SW 1271 (cell line): Measurements from ENCODE around the gene HRG.
"Not testable (repeated sequence)": the region's sequence is repeated elsewhere in the genome, so short reads cannot be mapped to it uniquely, and the experiment has no call there.

Experiments
- DNase-seq, 2 experiments: peaks; one replicate each; lab custom pipeline; 2025; lab: John Stamatoyannopoulos, UW

The HRG gene

DNA sequence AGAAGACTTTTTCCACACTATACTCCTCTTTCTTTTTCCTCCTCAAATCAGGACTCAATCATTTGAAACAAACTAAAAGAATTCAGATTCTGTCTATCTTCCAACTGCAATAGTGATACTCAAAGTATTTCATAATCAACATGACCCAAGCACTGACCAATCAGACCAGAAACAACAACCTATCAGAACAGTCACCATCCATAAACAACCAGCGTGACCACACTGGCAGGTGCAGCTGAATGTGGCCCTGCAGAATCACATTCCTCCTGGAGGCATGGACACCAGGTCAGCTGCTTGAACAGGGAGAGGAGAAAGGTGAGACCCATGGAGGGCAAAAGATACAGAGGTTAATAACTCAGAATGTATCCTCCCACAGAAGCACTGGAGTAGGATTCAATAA lies 13.3 kb downstream of the HRG start:
- DNase-seq = no peak

DNA sequence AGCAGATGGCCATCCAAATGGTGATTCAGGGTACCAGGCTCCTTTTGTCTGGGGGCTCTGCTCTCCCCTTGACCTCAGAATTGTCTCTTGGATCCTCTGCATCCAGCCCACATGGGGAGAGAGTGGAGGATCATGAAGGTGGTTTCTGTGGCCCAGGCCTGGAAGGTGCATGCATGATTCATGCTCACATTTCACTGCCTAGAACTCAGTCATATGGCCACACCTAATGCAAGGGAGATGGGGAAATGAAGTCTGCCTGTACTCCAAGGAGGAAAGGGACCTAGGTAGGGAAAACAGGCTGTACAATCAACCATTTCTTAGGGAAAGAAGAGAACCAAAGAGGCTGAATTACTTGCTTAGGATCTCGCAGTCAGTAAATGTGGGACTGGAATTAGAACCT lies 15.1 kb downstream of the HRG start:
- no peak for DNase-seq

DNA sequence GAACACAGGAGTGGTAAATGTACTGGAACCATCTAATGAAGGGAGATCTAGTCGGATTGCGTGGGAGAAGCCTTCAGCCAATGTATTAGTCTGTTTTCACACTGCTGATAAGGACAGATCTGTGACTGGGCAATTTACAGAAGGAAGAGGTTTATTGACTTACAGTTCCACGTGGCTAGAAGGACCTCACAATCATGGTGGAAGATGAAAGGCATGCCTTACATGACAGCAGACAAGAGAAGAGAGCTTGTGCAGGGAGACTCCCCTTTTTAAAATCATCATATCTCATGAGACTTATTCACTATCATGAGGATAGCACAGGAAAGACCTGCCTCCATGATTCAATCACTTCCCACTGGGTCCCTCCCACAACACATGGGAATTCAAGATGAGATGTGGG lies 17.0 kb downstream of the HRG start:
- DNase-seq = no peak

DNA sequence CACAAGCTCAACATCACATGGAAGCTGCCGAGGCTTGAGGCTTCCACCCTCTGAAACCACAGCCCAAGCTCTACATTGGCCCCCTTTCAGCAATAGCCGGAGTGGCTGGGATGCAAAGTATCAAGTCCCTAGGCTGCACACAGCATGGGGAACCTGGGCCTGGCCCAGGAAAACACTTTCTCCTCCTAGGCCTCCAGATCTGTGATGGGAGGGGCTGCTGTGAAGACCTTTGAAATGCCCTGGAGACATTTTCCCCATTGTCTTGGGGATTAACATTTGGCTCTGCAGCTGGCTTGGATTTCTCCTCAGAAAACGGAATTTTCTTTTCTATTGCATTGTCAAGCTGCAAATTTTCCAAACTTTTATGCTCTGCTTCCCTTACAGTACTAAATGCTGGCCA lies 18.2 kb downstream of the HRG start:
- no peak for DNase-seq

DNA sequence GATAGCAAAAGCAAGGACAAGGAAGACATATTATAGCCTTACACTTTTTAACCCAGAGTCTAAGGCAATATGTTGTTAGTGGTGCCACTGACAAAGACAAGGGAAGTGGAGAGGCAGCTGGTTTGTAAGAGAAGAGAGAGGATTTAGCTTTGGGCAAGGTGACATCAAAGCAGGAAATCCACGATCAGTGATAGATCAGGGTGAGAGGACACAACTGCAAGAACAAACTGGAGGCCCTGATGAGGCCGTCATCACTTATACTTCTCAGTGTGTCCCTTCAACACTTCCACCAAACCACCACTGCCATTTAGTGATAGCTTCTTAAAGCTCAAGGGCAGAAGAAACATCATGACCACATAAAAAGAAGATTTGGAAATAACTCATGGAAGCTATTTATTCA lies 20.7 kb downstream of the HRG start:
- not testable (repeated sequence) for DNase-seq

DNA sequence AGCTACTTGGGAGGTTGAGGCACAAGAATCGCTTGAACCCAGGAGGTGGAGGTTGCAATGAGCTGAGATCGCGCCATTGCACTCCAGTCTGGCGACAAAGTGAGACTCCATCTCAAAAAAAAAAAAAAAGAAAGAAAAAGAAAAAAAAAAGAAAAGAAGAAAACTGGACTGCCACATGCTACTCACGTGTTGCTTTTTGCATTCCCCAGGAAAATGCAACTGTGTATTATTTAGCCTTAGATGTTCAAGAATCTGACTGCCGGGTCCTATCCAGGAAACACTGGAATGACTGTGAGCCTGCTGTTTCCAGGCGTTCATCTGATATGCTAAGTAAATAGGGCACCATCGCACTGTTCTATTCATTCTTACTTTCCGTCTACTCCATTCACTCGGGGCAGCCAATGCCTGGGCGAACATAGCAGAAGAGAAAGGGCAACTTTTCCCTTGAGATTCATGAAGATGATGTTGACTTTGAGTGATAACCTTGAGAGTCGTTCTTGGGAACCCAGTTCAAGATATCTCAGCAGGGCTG lies 21.4 kb downstream of the HRG start:
- no peak for DNase-seq

DNA sequence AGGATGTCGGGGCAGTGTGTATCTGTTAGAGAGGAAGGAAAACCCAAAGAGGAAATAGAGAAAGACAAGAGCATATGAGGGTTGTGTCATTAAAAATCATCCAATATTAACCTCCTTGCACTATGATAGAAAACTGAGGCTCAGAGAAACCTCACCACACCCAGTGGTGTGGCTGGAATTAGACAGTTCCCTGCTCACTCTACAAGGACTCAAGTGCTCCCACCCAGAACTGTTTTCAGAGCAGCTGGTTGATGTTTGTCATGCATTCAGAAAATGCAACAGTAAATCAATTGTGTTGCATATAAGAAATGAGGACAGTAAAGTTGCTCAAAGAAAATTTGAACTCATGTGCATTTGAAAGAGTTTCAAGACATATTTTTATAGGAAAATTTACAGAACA lies 24.5 kb downstream of the HRG start:
- not testable (repeated sequence) for DNase-seq

DNA sequence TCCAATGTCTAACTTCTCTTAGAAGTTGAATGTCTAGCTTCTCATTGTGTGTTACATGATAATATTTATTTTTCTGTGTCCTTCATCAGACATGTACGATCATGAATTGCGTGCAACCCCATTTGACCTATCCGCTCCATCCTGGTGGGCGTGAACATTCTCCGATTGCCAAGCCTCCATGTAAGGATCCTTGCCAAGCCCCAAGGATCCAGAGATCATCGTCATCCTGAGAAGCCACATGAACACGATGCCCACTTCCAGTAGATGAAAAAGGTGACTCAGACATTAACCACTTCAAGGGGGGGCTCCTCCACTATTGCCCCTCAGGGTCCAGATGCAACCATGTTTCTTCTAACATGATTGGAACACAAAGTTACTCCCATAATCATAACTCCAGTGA lies 25.9 kb downstream of the HRG start:
- no peak for DNase-seq

DNA sequence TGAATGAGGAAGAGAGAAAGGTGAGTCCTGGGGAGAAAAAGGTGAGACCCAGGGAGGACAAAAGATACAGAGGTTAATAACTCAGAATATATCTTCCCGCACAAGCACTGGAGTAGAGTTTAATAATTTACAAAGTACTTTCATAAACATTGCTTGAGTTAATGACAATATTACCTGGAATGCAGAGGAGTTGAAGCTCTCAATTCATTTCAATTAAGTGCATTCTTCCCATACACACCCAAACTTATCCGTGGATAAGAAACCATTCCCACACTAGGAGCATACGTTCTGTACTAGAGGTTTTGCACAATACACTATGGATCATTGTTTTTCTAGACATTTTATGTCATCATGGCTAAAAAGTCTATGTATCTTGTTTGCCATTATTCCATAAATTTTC lies 28.0 kb downstream of the HRG start:
- no peak for DNase-seq

DNA sequence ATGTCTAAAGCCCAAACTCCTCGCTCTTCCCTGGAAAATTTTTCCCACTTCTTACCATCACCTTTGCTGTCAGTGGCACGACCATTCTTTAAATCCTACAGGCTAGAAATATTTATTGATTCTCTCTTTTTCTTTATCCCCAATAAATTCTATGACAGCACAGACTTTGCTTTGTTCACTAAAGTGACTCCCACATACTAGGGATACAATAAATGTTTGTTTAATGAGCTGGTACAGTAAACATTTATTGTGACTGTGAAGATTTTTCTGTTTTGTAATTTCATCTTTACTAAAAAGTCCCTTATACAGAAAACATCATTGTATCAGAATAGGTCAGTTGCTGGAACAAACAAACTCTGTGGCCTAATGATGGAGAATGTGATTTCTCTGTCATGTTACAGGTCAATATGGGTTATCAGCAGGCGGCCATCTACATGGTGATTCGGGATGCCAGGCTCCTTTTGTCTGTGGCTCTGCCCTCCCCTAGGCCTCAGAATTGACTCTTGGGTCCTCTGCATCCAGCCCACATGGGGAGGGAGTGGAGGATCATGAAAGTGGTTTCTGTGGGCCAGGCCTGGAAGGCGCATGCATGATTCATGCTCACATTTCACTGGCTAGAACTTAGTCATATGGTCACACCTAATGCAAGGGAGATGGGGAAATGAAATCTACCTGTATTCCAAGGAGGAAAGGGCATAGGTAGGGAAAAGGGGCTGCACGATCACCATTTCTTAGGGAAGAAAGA lies 28.6 kb downstream of the HRG start:
- DNase-seq = no peak

DNA sequence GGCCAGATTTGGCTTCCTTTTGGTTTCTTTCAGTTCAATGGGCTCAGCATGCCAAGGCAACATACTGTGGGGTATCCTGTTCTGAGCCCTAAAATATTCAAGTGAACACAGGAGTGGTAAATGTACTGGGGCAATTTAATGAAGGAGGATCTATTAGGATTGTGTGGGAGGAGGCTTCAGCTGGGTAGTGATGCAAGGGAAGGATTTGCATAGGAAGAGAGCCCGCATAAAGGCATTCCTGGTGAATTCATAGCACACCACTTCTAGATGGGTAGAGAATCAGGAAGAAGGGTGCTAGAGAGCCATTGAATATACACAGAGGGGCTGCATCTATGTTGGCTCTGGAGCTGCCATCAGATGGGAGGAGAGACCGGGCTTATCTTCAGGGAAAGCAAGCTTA lies 30.7 kb downstream of the HRG start:
- no peak for DNase-seq

DNA sequence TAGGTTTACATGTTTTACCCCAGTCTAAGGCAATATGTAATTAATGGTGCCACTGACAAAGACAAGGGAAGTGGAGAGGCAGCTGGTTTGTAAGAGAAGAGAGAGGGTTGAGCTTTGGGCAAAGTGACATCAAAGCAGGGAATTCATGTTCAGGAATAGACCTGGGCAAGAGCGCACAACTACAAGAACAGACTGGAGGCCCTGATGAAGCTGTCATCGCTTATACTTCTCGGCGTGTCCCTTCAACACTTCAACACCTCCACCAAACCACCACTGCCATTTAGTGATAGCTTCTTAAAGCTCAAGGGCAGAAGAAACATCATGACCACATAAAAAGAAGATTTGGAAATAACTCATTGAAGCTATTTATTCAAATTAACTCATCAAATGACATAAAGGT lies 31.7 kb downstream of the HRG start:
- no peak for DNase-seq

DNA sequence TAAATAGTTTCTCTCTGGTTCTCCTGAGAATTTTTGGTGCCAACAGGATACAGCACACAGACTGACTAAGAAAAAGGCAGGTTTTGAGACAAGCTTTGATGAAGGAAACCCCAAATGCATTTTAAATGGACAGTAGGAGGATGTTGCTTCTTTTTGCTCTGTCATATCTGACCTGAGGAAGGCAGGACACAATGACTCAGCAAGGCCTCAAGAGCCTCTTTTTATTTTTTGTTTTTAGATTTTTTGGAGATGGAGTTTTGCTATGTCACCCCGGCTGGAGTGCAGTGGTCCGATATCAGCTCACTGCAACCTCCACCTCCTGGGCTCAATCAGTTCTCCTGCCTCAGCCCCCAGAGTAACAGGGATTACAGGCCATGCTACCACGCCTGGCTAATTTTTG lies 34.5 kb downstream of the HRG start:
- no peak for DNase-seq

DNA sequence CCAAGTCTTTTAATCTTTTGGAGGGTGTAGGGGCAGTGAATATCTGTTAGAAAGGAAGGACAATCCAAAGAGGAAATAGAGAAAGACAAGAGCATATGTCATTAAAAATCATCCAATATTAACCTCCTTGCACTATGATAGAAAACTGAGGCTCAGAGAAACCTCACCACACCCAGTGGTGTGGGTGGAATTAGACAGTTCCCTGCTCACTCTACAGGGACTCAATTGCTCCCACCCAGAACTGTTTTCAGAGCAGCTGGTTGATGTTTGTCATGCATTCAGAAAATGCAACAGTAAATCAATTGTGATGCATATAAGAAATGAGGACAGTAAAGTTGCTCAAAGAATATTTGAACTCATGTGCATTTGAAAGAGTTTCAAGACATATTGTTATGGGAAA lies 36.6 kb downstream of the HRG start:
- not testable (repeated sequence) for DNase-seq

DNA sequence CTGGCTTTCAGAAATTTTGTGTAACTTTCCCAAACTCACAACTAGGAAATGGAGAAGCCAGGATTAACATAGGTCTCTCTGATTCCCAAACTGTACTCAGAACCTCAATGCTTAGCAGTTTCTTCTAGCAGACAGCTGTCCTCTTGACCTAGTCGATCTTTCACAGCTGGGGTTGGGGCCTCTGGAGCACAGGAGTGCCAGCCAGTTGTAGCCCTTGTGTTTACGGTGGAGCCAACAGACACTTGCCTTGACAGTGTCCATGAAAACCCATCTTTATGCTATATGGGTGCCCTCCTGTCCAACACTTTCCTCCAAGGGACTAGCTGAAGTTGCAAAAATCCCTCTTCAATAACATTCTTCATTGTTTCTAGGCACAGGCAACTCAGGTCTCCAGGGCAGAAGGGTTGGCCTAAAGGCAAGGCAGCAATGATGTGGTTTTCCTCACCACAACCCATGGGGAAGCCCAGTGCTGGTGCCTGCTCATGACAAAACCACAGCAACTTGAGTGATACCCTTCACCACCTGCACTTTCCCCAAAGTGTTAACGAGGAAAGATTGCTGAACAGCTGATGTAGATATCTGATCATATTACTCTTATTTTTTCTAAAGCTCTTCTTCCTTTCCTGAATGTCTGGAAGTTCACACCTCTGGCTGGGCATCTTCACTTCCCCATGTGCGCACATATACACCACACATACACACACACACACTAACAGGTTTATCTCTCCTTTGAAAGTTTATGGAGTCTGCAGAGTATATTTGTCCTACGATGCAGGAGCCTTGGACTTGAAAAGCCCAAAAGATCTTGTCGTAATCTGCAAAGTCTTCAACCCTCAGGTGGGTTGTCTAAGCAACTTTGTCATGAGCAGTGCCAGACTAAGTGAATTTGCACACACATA lies 40.3 kb downstream of the HRG start:
- DNase-seq = no peak

DNA sequence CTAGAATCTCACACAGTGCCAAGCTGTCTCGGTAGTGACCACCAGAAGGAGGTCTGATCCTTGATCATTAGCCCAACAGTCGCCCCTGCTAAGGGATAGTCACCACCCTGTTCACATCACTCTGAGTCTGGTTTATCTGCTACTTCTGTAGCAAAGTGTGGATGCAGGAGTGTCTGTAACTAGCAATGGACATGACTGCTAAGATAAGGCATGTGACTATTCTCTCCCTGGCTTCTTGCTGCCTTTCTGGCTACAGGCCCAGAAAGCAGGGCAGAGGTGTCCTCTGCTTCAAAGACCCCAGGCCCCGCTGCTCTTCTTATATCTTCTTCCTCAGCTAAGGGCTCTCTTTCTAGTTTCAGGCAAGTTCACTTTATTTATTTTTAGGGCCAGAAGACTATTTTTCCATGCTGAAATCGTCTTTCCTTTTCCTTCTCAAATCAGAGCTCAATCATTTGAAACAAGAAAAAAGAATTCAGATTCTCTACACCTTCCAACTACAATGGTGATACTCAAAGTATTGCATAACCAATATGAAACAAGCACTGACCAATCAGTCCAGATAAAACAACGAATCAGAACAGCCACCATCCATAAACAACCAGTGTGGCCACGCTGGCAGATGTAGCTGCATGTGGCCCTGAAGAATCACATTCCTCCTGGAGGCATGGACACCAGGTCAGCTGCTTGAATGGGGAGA lies 43.3 kb downstream of the HRG start:
- DNase-seq = no peak

DNA sequence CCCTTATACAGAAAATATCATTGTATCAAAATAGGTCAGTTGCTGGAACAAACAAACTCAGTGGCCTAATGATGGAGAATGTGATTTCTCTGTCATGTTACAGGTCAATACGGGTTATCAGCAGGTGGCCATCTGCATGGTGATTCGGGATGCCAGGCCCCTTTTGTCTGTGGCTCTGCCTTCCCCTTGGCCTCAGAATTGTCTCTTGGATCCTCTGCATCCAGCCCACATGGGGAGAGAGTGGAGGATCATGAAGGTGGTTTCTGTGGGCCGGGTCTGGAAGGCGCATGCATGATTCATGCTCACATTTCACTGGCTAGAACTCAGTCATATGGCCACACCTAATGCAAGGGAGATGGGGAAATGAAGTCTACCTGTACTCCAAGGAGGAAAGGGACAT lies 44.9 kb downstream of the HRG start:
- DNase-seq = not testable (repeated sequence)

DNA sequence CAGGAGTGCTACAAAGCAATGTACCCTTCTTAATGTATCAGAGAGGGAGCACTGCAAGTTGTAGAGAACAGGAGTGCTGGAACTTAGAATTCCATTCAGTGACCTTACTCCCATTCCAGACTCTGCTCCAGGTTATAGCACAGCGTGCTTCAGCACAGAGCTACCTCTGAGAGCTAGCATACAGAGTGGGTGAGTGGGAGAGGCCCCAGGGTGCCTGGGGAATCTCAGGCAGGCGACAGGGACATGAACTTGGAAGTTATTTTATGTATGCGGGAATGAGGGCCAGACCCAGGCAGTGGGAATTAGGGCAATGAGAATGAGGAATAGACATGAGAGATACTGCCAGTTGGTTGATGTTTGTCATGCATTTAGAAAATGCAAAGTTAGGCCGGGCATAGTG lies 47.7 kb downstream of the HRG start:
- DNase-seq = no peak

DNA sequence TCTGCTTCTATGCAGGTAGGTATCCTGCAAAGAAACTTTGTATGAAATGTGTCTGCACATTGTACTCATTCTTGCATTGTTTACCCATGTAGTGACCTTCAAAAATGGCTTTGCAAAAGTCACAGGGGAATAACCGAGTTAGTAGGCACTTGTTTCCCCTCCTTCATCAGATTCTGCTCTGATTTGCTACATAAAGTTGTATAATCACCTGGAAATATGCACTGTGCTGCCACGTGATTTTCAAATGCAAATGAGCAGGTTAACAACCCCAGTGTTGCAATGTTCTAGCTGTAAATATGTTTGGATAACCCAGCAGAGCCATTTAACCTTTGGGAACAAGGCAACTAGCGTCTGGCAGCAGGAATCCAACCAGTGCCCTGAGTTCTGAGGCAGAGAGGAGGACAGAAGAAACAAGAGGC lies 51.2 kb downstream of the HRG start, which contains the start of gene KNG1:
Gene KNG1 (plus strand): TSS at position 321 of the 419 bp plus-strand sequence. CDS start 184 bp downstream, outside the sequence.
- DNase-seq = no peak

DNA sequence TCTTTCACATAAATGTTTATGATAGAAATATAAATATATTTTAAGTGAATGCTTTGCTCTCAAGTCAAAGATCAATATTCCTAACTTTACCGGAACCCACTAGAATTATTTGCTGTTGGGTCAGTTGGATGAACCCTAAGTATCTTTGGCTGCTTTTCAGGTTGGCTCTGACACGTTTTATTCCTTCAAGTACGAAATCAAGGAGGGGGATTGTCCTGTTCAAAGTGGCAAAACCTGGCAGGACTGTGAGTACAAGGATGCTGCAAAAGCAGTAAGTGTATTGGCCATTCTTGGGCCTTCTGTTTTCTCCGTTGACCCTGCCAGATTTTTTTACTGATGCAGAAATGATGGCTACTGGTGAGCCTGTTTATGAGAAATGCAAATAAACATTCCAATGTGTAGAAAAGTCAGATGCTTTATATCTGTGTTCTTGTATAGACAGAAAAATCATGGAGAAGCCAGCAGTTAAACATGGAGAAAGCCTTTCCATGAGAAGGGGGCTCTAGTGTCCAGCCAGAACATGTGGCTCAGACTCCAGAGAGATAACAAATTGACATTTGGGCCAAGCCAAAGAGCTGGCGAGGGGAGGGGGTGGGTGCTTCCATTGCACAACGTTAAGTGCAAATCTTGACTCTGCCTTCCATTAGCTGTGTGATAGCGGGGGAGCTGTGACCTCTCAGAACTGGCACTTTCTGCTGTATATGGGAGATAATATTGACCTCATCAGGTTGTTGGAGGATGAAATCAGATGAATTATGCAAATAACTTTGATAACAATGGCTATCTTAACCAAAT lies 54.3 kb downstream of the HRG start:
- no peak for DNase-seq

DNA sequence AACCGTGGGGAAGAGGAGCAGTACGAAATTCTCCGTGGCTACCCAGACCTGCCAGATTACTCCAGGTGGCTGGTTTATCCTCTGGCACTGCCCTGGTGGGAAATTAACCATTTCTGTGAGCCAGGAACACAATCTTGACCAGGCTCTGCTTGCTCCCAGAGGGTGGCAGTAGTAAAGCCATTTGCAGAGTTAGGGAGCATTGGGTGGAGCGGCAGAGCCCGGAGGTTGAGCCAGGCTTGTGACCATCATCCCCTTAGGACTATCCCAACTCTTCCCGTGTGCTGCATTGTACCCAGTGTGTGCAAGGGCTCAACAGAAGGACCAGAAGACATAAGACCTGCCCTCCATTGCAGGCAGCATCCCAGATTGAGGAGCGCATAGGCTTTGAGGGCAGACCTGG lies 56.6 kb downstream of the HRG start:
- no peak for DNase-seq

DNA sequence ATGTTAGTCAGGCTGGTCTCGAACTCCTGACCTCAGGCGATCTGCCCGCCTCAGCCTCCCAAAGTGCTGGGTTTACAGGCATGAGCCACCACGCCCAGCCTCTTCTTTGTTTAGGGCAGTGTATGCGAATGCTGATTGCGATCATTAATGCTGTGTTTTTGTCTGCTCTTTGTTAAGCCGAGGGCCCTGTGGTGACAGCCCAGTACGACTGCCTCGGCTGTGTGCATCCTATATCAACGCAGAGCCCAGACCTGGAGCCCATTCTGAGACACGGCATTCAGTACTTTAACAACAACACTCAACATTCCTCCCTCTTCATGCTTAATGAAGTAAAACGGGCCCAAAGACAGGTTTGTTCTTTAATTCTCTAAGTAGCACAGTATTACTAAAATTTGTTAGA lies 59.1 kb downstream of the HRG start:
- DNase-seq = no peak
